HUDEP-2 (cell line): ENCODE data around the gene PPIL6.

Experiments used
- DNase-seq, 76 experiments: peaks; one replicate each; lab custom pipeline; 2025; ENCODE audit not compliant: unreplicated experiment in 76 of 76; lab: John Stamatoyannopoulos, UW

The PPIL6 gene

DNA sequence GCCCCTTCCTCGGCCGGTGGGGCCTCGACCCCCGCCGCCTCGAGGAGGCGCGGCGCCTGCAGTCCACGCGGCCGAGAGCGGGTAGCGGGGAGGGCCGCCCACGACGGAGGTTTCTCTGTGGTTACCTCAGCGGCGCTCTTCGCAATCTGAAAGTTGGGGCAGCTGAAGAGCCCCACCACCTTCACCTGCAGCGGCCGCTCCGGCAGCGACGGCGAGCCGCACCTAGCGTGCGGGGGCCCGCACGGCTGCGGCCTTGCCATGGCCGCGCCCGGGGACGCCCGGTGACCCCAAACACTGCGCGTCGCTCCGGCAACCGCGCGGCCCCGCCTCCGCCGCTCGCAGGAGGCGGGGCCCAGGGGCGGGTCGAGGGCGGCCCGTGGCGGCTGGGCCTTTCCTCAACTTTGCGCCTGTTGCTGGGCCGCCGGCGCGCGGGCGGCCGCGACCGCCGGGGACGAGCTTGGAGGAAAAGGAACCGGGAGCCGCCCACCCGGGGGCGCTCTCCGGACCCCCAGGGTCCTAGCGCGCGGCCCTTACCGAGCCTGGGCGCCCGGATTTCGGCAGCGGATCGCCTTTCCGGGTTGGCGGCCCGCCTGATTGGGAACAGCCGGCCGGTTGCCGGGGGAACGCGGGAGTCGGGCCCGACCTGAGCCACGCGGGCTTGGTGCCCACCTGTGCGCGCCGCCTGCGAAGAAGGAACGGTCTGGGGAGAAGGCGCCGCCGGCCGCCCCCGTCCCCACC, at the start of gene PPIL6, which contains the start of gene SMPD2:
TSS of gene PPIL6 (minus strand) at position 298 of the 738 bp plus-strand sequence. CDS start at position 260, 38 bp downstream.
TSS of gene SMPD2 (plus strand) at position 394 of the 738 bp plus-strand sequence. CDS start 398 bp downstream, outside the sequence.
- peak in 73 of 76 experiments; percentile 27 to 91 (median 79) for DNase-seq

DNA sequence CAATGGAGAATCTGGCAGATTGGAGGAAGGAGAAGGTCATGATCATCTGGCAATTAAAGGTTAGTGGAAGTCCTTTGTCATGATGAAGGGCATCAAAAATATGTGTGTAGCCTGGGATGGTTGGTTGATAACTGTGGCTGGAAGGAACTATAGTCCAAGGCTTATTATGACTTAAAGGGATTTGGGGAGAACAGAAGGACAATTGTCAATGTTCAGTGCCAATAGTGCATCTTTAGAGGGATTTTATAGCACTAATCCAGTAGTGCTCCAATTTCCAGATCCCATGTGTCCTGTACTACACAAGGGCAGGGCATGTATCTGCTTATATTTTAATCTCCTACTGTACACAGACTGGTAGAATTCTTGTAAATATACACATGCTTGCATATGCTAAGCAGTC, 47.6 kb upstream of the PPIL6 start:
- no peak for DNase-seq

GRCh38 chr6:109486068-109486467, 45.6 kb upstream of the PPIL6 start:
- DNase-seq, result no peak

DNA sequence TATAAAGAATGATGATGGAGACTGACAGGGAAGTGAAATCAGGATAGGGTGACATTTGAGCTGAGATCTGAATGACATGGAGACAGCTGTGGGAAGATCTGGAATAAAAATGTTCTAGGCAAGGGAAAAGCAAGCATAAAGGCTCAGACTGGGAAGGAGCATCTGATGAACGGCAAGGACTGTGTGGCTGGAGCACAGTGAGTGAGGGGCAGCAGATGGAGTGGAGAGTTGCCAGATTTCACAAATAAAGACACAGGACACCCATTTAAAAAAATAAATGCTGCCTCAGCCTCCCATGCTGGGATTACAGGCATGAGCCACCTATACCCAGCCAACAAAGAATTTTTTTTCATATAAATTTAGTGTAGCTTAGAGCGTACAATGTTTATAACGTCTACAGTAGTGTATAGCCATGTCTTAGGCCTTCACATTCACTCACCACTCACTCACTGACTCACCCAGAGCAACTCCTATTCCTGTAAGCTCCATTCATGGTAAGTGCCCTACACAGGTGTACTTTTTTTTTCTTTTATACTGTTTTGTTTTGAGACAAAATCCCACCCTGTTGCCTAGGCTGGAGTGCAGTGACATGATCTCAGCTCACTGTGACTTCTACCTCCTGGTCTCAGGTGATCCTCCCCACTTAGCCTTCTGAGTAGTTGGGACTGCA, 45.0 kb upstream of the PPIL6 start:
- DNase-seq, result no peak

GRCh38 chr6:109484122-109484521, 43.7 kb upstream of the PPIL6 start:
- no peak for DNase-seq

DNA sequence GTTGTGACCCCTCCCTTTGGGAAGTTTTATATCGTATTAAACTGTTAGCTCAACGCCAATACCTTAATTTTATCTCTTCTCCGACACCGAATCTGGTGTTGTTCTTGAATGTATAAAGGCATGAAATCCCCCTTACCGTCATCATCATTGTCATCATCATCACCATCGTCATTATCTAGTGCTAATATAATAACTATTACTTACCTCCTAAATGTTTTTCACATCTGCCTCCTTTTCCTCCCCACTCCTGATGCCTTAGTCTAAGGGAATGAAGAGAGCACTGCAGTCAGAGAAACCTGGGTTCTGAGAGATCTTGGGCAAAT, 43.3 kb upstream of the PPIL6 start:
- no peak for DNase-seq

DNA sequence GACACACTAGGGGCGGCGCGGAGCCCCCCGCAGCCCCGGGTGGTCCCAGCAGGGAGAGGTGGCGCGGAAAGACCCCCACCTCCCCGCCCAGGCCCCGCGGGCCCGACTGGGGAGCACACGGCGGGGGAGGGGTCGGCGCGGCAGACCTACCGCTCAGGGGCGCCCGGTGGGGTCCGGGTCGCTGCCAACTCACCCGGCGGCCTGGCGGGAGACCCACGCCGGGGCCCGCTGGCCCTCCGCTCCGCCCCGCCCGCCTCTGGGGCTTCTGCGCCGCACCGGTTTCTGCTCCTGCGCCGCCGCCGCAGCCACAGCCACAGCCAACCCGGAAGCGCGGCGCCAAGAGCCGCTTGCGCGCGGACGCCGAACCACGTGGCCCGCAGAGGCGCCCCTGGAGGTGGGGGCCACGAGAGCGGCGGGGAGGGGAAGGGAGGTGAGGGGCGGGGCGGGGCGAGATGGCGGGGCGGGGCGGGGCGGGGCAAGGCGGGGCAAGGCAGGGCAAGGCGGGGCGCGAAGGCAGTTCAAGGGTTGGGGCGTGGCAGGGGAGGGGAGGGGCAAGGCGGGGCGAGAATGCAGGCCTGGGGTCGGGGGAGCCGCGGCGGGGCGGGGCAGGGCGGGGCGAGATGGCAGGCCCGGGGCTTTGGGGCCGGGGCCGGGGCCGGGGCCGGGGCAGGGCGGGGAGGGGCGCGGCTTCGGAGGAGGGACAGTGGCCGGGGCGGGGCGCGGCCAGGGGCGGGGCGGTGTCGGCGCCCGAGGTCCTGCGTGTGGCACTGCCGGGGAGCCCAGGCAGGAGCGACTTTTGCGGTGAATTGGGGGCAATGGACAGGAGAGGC, 42.7 kb upstream of the PPIL6 start, which contains the start of gene ZBTB24:
TSS of gene ZBTB24 (minus strand) at position 315 of the 830 bp plus-strand sequence. CDS start 1,193 bp downstream, outside the sequence.
- peak in 74 of 76 experiments; percentile 36 to 97 (median 88) for DNase-seq

- DNase-seq, result no peak
Observed at GRCh38 chr6:109480993-109481480, 40.6 kb upstream of the PPIL6 start.

DNA sequence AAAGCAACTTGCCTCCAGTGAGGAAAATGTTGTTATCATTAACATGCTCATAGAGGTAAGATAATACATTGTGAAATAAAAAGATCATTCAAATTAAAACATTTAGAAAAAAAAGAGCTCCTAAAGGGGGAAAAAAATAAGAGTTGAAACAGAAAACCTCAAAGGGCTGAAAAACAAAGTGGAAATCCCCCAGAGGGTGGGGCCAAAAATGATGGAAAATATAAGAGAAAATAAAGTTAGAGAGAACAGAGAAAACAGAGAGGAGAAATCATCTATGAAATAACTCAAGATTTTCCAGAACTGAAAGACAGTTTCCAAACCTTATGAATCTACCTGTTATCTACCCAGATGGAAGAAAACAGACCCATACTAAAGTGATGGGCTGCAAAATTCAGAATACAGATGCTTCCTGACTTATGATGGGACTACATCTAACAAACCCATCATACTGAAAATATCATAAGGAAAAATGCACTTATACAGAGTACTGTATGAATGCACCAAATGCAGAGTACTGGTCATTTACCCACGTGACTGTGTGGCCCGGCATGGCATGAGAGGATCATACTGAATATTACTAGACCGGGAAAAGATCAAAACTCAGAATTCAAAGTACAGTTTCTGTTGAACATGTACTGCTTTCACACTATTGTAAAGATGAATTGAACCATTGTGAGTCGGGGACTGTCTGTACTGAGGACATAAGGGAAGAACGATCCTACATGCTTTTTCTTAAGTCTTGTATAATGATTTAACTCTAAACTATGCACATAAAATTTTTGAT, 38.6 kb upstream of the PPIL6 start:
- DNase-seq, result no peak

- no peak for DNase-seq
Observed at GRCh38 chr6:109478222-109478805, 37.9 kb upstream of the PPIL6 start.

DNA sequence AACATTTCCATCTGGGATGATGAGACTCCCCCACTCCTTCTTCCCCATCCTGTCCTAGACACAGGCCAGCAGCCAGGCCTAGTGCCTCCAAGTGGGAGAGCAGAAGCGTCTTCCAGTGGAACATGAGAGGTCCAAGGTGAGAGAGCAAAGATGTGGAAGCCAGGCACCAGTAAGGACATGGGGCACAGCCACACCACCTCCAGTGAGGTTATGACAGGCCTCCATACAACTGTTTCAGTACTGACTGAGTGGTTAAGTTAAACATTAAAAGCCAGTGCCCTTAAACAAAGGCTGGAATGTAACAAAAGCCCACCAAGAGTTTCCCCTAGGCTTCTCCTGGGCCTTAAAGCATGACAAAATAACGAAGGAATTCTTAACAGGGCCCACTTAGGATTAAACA, 37.3 kb upstream of the PPIL6 start:
- no peak for DNase-seq

DNA sequence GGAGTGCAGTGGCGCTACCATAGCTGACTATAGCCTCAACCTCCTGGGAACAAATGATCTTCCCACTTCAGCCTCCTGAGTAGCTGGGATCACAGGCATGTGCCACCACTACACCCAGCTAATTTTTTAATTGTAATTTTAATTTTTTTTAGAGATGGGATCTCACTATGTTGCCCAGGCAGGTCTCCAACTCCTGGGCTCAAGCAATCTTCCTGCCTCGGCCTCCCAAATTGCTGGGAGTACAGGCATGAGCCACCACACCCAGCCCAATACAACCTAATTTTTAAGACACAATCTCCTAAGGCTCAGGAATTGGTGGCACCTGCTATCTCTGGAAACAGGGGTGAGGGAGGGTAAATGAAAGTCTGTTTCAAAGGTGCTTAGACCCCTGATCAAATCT, 36.8 kb upstream of the PPIL6 start:
- no peak for DNase-seq

GRCh38 chr6:109475625-109476024, 35.2 kb upstream of the PPIL6 start:
- DNase-seq, result no peak

DNA sequence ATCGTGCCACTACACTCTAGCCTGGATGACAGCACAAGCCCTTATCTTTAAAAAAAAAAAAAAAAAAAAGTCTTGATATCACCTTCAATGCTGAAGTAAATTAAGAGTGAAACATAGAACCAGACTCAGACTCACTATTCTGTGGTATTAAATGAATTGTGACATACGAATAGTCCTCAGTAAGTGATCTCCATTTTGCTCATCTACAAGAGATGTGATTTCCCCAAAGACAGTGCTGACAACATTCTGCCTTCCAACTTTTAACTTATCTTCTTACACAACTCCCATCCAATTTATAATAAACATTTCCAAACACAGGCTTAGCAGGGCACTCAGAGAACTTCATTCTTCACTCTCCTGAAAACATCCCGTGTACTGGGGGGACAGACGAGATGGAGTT, 34.6 kb upstream of the PPIL6 start:
- DNase-seq, result no peak

- no peak for DNase-seq
Observed at GRCh38 chr6:109473120-109473519, 32.7 kb upstream of the PPIL6 start.

GRCh38 chr6:109472132-109472995, 31.9 kb upstream of the PPIL6 start:
- DNase-seq, result no peak

DNA sequence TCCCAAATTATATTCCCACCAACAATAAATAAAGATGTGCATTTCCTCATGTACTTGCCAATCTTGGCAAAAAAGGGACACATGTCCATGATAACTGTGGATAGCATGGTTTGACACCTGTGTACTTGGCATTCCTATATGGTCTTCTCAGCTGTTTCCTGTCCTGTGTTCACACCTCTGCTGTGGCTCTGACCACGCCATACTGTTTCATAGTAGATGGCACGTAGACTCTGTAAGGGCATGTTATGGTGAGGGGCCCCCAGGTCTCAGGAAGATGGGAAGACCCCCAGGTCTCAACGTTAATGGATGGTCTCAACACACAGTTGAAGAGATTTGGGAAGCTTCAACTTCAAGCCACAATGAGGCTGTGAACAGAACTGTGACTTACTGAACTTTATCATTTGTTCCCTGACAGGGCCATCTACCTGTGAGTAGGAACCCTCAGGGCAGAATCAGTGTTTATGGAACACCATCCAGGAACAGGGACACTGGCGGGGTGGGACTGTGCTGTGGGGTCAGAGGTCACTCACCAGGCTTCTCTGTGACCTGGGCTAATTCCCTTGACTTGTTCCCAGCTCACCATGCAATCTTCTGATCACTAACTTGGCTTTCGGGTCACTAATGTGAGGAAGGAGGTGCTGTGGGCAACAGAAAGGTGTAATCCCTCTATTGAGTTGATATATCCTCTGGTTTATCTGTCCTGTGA, 30.8 kb upstream of the PPIL6 start:
- no peak for DNase-seq

- no peak for DNase-seq
Observed at GRCh38 chr6:109469591-109470189, 29.3 kb upstream of the PPIL6 start.
